Neural cell (in vitro differentiated cells): ENCODE measurements around the gene MYBPC1. TPM values are rescaled to one million over a fixed set of nuclear protein-coding genes. Genes with fewer than 3 reads are reported as not detected.

Source experiments
- H2AFZ ChIP-seq: fragments of 200-600, 300-800 bp; sonication (generic), shearing (Covaris generic); 2 replicates; pipeline ENCODE4 v1.6.0; 2014; ENCODE audit warnings: low read depth, mild to moderate bottlenecking, antibody characterized with exemption, low read length, moderate library complexity
- H3F3A ChIP-seq: fragments of 200-600 bp; shearing (Covaris generic); 2 replicates; pipeline ENCODE4 v1.6.1; 2016; ENCODE audit warnings: mild to moderate bottlenecking, moderate library complexity, mixed read lengths, antibody characterized with exemption, low read length; ENCODE audit not compliant: insufficient read depth, poor library complexity, severe bottlenecking
- H3K27ac ChIP-seq: fragments of 200-600, 300-800 bp; sonication (generic), shearing (Covaris generic); 2 replicates; pipeline ENCODE4 v1.5.1; 2014; ENCODE audit warnings: mild to moderate bottlenecking, low read length, moderate library complexity
- H3K27me3 ChIP-seq: fragments of 300-800, 200-600 bp; sonication (generic), shearing (Covaris generic); 2 replicates; pipeline ENCODE4 v1.6.0; 2014; ENCODE audit warnings: mild to moderate bottlenecking, low read depth, low read length, moderate library complexity; ENCODE audit not compliant: insufficient read depth
- H3K36me3 ChIP-seq: fragments of 300-800, 200-600 bp; sonication (generic), shearing (Covaris generic); 2 replicates; pipeline ENCODE4 v1.5.1; 2014; ENCODE audit warnings: mild to moderate bottlenecking, antibody characterized with exemption, low read length, moderate library complexity; ENCODE audit not compliant: insufficient read depth
- H3K4me2 ChIP-seq: fragments of 300-800, 200-600 bp; sonication (generic), shearing (Covaris generic); 2 replicates; pipeline ENCODE4 v1.6.0; 2014; ENCODE audit warnings: mild to moderate bottlenecking, low read length
- H3K4me3 ChIP-seq: fragments of 300-800, 200-600 bp; sonication (generic), shearing (Covaris generic); 2 replicates; pipeline ENCODE4 v1.5.1; 2014; ENCODE audit warnings: mild to moderate bottlenecking, low read length, moderate library complexity
- H3K79me2 ChIP-seq: fragments of 200-600 bp; shearing (Covaris generic); replicated peaks from 2 replicates; pipeline ENCODE4 v1.6.0; 2014; ENCODE audit warnings: mild to moderate bottlenecking, low read length, moderate library complexity; ENCODE audit not compliant: insufficient read depth
- H3K9ac ChIP-seq: fragments of 300-800, 200-600 bp; sonication (generic), shearing (Covaris generic); 2 replicates; pipeline ENCODE4 v1.6.1; 2016; ENCODE audit warnings: mild to moderate bottlenecking, low read length, mixed read lengths
- H3K9me2 ChIP-seq: fragments of 200-600 bp; shearing (Covaris generic); 2 replicates; pipeline ENCODE4 v1.6.1; 2016; ENCODE audit warnings: mild to moderate bottlenecking, low read length, mixed read lengths; ENCODE audit not compliant: insufficient read depth
- H3K9me3 ChIP-seq: fragments of 200-600, 300-800 bp; sonication (generic), shearing (Covaris generic); 2 replicates; pipeline ENCODE4 v1.6.1; 2016; ENCODE audit warnings: mild to moderate bottlenecking, mixed run types, low read length, moderate library complexity, mixed read lengths
- H4K20me1 ChIP-seq: fragments of 200-600 bp; shearing (Covaris generic); 2 replicates; pipeline ENCODE4 v1.6.1; 2016; ENCODE audit warnings: mild to moderate bottlenecking, mixed run types; ENCODE audit not compliant: insufficient read depth
- EP300 ChIP-seq: fragments of 450-650 bp; conservative IDR thresholded peaks from 2 replicates; pipeline ENCODE4 v1.6.1; 2014; ENCODE audit warnings: antibody characterized with exemption, mild to moderate bottlenecking, moderate library complexity; ENCODE audit not compliant: poor library complexity, severe bottlenecking
- EZH2 ChIP-seq: fragments of 200-600, 300-800 bp; shearing (Covaris generic), sonication (generic); IDR thresholded peaks from 2 replicates; pipeline ENCODE4 v1.6.1; 2014; ENCODE audit warnings: antibody characterized with exemption, low read length, borderline replicate concordance, mild to moderate bottlenecking; ENCODE audit not compliant: insufficient read depth, poor library complexity, severe bottlenecking
- MXI1 ChIP-seq: fragments of 450-650 bp; conservative IDR thresholded peaks from 2 replicates; pipeline ENCODE4 v1.6.1; 2014; ENCODE audit warnings: antibody characterized with exemption, mild to moderate bottlenecking; ENCODE audit not compliant: poor library complexity, severe bottlenecking
- POLR2AphosphoS5 ChIP-seq: IDR thresholded peaks from 2 replicates; pipeline ENCODE4 v1.6.1; 2012
- RAD21 ChIP-seq: fragments of 450-650 bp; conservative IDR thresholded peaks from 2 replicates; pipeline ENCODE4 v1.6.1; 2014; ENCODE audit warnings: antibody characterized with exemption, mild to moderate bottlenecking, moderate library complexity
- SMC3 ChIP-seq: fragments of 450-650 bp; conservative IDR thresholded peaks from 2 replicates; pipeline ENCODE4 v1.6.1; 2014; ENCODE audit warnings: antibody characterized with exemption, mild to moderate bottlenecking, moderate library complexity; ENCODE audit not compliant: poor library complexity
- TAF1 ChIP-seq: IDR thresholded peaks from 2 replicates; pipeline ENCODE4 v1.6.1; 2012; ENCODE audit warnings: low read depth
- polyA plus RNA-seq: library from polyadenylated mRNA; depleted of rRNA; stranded (reverse); fragments of >200 nt; gene quantifications from 2 replicates; pipeline ENCODE4 v1.2.3, GENCODE V29; 2014
- TF ChIP-seq, protein P1 (sequence below): fragments of 450-650 bp; IDR thresholded peaks from 2 replicates; pipeline ENCODE4 v1.5.1; 2014; ENCODE audit warnings: antibody characterized with exemption, mild to moderate bottlenecking, moderate library complexity; ENCODE audit not compliant: poor library complexity, severe bottlenecking
- TF ChIP-seq, protein P2 (sequence below): IDR thresholded peaks from 2 replicates; pipeline ENCODE4 v1.6.1; 2012; ENCODE audit warnings: borderline replicate concordance

MYBPC1 gene
- polyA plus RNA-seq, 1 donor from 2014 or later, result not detected

DNA sequence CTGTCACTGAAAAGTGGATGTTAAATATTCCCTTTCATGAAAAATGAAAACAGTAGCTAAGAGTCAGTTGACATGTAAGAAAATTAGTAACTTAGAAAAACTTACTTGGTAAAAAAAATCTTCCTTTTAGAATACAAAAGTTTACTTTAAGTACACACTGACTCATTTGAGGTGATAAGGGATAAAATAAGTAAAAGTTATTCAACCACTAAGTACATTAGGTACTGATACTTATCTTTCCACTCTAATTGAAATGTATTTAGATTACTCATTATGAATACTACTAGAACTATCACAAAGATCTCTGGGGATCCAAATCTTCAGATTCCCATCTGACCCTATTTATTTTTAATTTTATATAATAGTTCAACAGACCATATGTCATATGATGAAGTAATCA, 132.3 kb downstream of the MYBPC1 start:
- Histone ChIP-seq H3K9me2 (no peaks in the 10 kb centered on the region), H4K20me1 (no peaks in the 10 kb centered on the region), H3K79me2 (no peaks in the 10 kb centered on the region), H3K4me3 (no peak overlapping the region), H3K36me3 (peaks cover 5% of the 10 kb centered on the region), H3K4me2 (no peak overlapping the region), H3K9ac (no peak overlapping the region), H2AFZ (no peak overlapping the region), H3K9me3 (no peaks in the 10 kb centered on the region), H3F3A (no peaks in the 10 kb centered on the region), H3K27me3 (no peaks in the 10 kb centered on the region), H3K27ac (no peak overlapping the region)
- TF ChIP-seq RAD21 (no peak), SMC3 (no peak), TAF1 (no peak), POLR2AphosphoS5 (no peak), MXI1 (no peak), EP300 (no peak), EZH2 (no peak)
- TF ChIP-seq, protein P1, sequence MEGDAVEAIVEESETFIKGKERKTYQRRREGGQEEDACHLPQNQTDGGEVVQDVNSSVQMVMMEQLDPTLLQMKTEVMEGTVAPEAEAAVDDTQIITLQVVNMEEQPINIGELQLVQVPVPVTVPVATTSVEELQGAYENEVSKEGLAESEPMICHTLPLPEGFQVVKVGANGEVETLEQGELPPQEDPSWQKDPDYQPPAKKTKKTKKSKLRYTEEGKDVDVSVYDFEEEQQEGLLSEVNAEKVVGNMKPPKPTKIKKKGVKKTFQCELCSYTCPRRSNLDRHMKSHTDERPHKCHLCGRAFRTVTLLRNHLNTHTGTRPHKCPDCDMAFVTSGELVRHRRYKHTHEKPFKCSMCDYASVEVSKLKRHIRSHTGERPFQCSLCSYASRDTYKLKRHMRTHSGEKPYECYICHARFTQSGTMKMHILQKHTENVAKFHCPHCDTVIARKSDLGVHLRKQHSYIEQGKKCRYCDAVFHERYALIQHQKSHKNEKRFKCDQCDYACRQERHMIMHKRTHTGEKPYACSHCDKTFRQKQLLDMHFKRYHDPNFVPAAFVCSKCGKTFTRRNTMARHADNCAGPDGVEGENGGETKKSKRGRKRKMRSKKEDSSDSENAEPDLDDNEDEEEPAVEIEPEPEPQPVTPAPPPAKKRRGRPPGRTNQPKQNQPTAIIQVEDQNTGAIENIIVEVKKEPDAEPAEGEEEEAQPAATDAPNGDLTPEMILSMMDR, result no peak
- TF ChIP-seq, protein P2, sequence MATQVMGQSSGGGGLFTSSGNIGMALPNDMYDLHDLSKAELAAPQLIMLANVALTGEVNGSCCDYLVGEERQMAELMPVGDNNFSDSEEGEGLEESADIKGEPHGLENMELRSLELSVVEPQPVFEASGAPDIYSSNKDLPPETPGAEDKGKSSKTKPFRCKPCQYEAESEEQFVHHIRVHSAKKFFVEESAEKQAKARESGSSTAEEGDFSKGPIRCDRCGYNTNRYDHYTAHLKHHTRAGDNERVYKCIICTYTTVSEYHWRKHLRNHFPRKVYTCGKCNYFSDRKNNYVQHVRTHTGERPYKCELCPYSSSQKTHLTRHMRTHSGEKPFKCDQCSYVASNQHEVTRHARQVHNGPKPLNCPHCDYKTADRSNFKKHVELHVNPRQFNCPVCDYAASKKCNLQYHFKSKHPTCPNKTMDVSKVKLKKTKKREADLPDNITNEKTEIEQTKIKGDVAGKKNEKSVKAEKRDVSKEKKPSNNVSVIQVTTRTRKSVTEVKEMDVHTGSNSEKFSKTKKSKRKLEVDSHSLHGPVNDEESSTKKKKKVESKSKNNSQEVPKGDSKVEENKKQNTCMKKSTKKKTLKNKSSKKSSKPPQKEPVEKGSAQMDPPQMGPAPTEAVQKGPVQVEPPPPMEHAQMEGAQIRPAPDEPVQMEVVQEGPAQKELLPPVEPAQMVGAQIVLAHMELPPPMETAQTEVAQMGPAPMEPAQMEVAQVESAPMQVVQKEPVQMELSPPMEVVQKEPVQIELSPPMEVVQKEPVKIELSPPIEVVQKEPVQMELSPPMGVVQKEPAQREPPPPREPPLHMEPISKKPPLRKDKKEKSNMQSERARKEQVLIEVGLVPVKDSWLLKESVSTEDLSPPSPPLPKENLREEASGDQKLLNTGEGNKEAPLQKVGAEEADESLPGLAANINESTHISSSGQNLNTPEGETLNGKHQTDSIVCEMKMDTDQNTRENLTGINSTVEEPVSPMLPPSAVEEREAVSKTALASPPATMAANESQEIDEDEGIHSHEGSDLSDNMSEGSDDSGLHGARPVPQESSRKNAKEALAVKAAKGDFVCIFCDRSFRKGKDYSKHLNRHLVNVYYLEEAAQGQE, result no peak

DNA sequence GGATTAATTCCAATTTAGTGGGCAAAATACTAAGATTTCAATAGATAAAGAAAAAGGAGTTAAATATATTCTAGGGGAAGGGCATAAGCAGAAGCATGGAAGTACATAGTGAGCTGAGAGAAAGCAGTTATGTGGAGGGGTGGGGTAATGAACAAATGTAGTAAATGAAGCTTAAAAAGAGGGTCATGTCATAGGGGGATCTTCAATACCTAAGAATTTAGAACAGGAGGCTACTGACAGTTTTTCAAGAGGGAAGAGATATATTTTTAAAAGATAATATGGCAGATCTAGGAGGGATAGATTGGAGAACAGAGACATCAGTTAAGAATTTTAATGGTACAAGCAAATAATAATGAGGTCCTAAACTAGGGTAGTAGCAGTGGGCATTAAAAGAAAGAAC, 135.1 kb downstream of the MYBPC1 start:
- Histone ChIP-seq H2AFZ (no peak overlapping the region), H3K4me3 (no peak overlapping the region), H3K27me3 (no peaks in the 10 kb centered on the region), H3K79me2 (no peaks in the 10 kb centered on the region), H3K9ac (no peak overlapping the region), H3K4me2 (no peak overlapping the region), H3K36me3 (peaks cover 5% of the 10 kb centered on the region), H4K20me1 (no peaks in the 10 kb centered on the region), H3F3A (no peaks in the 10 kb centered on the region), H3K9me2 (no peaks in the 10 kb centered on the region), H3K9me3 (no peaks in the 10 kb centered on the region), H3K27ac (no peak overlapping the region)
- no peak for TF ChIP-seq EP300
- TF ChIP-seq, protein P2, result no peak
